Stimulated activated CD4-positive, alpha-beta T cell treated with anti-CD3 and anti-CD28 coated beads, Interleukin-12 subunit alpha, Interleukin-12 subunit beta, amount 100 ng/mL, for 48 hours (primary cell): ENCODE data around the gene RGMA.

Experiments
- DNase-seq, 3 donors: peaks; one replicate each; pipeline ENCODE4 v3.0.0-alpha.2; 2020; ENCODE audit warnings: low read depth in 2 of 3, low spot score in 1 of 3

RGMA gene

DNA sequence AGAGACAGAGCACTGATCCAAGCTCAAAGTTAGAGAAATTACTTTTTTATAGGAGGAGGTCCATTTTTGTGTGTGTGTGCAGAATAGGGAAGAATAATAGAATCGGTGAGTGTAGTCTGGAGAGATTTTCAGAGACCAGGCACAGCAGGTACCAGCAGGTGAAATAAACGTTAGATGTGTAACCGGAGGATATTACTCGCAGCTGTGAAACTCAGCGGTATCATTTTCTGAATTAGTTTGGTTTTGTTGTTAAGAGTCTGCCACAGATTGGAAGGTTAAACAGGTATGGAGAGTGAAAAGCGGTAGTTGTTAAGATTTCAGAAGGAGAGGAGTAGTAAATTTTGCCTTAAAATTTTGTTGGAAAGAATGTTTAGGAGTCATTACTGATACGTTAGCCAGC, 69.9 kb downstream of the RGMA start:
- no peak for DNase-seq

DNA sequence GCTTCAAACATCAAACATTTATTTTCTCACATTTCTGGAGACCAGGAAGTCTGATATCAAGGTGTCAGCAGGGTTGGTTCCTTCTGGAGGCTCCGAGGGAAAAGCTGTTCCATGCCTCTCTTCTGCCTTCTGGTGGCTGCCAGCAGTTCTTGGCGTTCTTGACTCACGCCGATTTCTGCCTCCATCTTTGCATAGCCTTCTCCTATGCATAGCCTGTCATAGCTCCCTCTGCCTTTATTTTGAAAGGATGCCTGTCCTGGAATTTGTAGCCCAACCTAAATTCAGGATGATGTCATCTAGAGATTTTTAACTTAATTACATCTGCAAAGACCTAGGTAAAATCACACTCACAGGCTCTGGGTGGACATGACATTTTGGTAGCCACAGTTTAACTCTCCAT, 70.4 kb downstream of the RGMA start:
- DNase-seq, result no peak

DNA sequence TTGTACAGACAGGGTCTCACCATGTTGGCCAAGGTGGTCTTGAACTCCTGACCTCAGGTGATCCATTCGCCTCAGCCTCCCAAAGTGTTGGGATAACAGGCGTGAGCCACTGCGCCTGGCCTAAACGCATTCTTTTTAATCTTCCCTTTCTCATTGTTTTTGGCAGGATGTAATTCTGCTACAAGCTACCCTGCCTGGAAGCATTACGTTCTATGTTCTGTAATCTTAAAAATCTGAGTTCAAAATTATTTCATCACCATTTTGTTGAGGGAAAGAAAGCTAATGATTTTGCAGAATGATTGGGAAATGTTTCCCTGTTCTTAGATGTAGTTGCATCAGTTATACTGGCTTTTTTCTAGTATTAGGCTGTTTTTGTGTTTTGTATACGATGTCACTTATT, 71.5 kb downstream of the RGMA start:
- DNase-seq, result no peak

GRCh38 chr15:93012786-93013185, 76.2 kb downstream of the RGMA start:
- no peak for DNase-seq

DNA sequence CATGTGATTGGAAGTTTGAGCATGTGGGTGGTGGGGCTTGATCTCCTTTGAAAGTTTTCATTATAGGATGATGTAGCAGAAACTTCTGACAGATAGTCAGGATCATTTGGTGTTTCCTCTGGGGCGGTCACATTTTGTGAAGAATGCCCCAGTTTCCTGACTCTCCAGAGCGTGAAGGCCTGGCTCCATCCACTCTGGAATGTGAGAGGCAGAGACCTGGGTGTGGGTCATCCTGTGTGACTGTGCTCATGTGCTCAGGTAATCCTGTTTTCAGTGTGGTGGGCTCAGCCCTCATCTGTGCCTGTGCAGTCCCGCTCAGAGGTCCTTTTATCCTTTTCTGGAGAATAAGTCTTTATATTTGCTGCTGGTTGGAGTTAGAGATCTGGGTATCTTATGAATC, 81.0 kb downstream of the RGMA start:
- no peak for DNase-seq

DNA sequence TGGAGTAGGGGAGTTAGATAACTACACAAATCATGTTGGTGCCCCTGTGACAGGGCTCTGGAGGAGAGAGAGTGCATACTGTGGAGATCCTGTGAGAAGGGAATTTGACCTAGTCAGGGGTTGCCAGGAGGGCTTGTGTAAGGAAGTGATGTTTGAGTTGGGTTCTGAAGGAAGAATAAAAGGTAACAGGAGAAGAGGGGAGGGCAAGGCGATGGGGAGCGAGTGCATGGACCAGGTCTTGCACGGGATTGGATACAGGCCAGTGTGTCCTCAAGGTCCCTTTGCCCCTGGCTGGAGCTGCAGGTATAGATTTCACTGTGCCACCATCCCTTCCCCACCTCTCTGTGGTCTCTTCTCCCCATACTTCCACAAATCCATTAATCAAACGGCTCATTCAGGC, 83.9 kb downstream of the RGMA start:
- no peak for DNase-seq

DNA sequence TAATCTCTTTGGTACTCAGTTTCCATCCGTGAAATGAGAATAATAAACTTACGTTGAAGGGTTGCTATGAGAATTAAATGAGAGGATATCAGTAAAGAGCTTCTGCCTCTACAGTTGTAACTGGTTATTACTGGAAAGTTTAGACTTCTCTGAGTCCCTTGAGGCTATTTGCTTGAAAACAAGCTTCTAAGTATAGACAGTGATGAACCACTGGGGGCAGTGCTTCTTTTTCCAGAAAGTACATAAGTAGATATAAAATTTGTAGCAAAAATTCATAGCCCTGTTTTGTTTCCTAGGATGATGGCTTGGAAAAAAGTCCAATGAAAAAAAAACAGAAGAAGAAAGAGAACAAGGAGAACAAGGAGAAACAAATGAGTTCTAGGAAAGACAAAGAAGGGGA, 87.1 kb downstream of the RGMA start:
- DNase-seq, result no peak

DNA sequence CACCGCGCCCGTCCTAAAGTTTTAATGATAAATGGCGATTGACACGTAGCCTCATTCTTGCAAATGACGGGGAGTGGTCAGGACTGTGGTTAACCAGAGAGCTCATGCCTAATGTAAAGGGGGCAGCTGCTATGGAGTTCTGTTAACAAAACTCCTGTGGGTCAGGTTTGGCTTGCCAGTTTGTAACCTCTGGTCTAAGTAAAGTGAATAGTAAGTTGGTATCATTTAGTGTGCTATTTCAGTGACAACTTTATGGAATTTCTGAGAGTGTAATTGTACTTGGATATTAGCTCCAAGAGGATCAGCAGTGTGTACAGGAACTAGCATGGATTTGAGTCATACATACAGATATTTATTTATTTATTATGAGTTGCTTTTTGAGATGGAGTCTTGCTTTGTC, 87.9 kb downstream of the RGMA start:
- DNase-seq, result no peak

DNA sequence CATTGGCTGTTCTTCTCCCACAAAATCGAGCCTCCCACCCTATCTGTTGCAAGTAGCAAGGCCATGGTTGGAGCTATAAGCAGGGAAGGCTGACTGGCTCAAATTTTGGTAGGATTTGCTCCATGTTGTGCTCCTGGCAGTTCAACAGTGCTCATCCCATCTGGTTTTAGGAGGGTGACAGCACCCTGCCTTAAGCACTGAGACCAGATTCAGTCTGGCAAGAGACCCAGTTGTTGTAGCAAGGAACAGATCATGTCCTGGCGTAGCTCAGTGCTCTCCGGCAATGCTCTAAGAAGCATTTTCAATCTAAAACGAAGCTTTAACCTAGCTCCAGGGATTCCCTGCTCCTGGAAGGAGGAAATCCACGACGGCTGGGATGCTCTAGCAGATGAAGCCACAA, 91.2 kb downstream of the RGMA start:
- DNase-seq, result no peak

DNA sequence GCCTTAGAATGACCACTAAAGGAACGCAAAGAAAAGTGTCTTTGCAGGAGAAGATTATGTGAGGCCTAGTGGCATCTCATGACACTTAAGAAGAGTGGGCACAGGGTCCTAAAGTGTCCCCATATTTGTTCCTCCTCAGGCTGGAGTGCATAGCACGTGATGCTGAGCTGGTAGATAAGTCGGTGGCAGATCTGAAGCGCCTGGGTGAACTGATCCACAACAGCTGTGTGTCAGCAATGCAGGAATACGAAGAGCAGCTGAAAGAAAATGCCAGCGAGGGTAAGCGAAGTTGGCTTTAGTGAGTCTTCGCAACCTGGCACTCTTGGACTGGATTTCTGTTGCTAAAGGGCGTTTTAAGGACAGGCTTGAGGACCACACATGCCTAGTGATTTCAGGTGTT, 96.3 kb downstream of the RGMA start:
- DNase-seq, result no peak

- no peak for DNase-seq
Observed at GRCh38 chr15:92990031-92990430, 99.0 kb downstream of the RGMA start.

- no peak for DNase-seq
Observed at GRCh38 chr15:92989470-92989869, 99.5 kb downstream of the RGMA start.
